KMS-11 (cell line): ENCODE results near the gene AGBL4.

Experiments used
- H2AFZ ChIP-seq: fragments of 200-600 bp; sonication (generic); 2 replicates; pipeline ENCODE4 v1.6.1; 2016; ENCODE audit warnings: antibody characterized with exemption, mixed run types, low read depth
- H3K27ac ChIP-seq: fragments of 200-600 bp; sonication (generic); 2 replicates; pipeline ENCODE4 v1.6.1; 2016; ENCODE audit warnings: mild to moderate bottlenecking, mixed run types
- H3K27me3 ChIP-seq: fragments of 200-600 bp; sonication (generic); 2 replicates; pipeline ENCODE4 v1.6.1; 2017; ENCODE audit warnings: mild to moderate bottlenecking, low read depth, mixed run types, moderate library complexity; ENCODE audit not compliant: insufficient read depth
- H3K36me3 ChIP-seq: fragments of 200-600 bp; sonication (generic); 2 replicates; pipeline ENCODE4 v1.6.1; 2017; ENCODE audit warnings: mild to moderate bottlenecking, mixed run types; ENCODE audit not compliant: insufficient read depth
- H3K4me1 ChIP-seq: fragments of 200-600 bp; sonication (generic); 2 replicates; pipeline ENCODE4 v1.6.1; 2016; ENCODE audit warnings: mild to moderate bottlenecking, low read depth, mixed run types; ENCODE audit not compliant: poor library complexity, severe bottlenecking
- H3K4me2 ChIP-seq: fragments of 200-600 bp; sonication (generic); 2 replicates; pipeline ENCODE4 v1.7.0; 2016; ENCODE audit warnings: mild to moderate bottlenecking, mixed run types
- H3K4me3 ChIP-seq: fragments of 200-600 bp; sonication (generic); IDR thresholded peaks from 2 replicates; pipeline ENCODE4 v1.6.1; 2017; ENCODE audit warnings: low read depth, low read length, mixed read lengths; ENCODE audit not compliant: insufficient read depth
- H3K79me2 ChIP-seq: fragments of 200-600 bp; sonication (generic); 2 replicates; pipeline ENCODE4 v1.6.1; 2016; ENCODE audit warnings: low read depth, mixed run types; ENCODE audit not compliant: insufficient read depth
- H3K9ac ChIP-seq: fragments of 200-600 bp; sonication (generic); 2 replicates; pipeline ENCODE4 v1.6.1; 2016; ENCODE audit warnings: mild to moderate bottlenecking, mixed run types
- H4K20me1 ChIP-seq: fragments of 200-600 bp; sonication (generic); 2 replicates; pipeline ENCODE4 v1.6.1; 2016; ENCODE audit warnings: mild to moderate bottlenecking, mixed run types; ENCODE audit not compliant: insufficient read depth
- TF ChIP-seq, protein P1 (sequence below): fragments of 200-600 bp; sonication (generic); conservative IDR thresholded peaks from 2 replicates; pipeline ENCODE4 v1.6.1; 2017; ENCODE audit warnings: low read depth, mild to moderate bottlenecking, antibody characterized with exemption, low read length, moderate library complexity, mixed read lengths

The AGBL4 gene

DNA sequence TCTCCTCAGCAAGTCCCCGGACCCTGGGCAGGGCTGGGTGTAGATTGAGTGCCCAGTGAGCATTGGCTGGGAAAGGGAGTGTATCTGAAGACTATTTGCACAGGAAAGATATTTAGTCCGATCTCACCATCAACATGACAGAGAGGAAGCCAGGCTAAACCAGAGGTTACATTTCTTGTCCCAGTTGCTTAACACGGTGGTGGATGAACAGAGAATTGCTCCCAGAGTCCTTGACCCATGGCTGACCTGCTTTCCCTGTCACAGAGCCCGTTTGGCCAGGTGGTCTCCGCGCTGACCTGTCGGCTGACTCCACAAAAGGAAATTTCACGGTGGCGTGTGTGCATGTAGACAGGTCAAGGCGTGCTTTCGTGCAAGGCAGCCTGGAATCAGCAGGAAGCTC lies 1330.6 kb downstream of the AGBL4 start:
- Histone ChIP-seq H3K79me2 (no peaks in the 10 kb centered on the region), H3K36me3 (no peaks in the 10 kb centered on the region), H3K27me3 (no peaks in the 10 kb centered on the region), H3K4me2 (no peak overlapping the region), H2AFZ (no peak overlapping the region), H3K4me3 (no peak overlapping the region), H3K4me1 (no peaks in the 10 kb centered on the region), H3K27ac (no peak overlapping the region), H3K9ac (no peak overlapping the region), H4K20me1 (no peaks in the 10 kb centered on the region)
- TF ChIP-seq, protein P1, sequence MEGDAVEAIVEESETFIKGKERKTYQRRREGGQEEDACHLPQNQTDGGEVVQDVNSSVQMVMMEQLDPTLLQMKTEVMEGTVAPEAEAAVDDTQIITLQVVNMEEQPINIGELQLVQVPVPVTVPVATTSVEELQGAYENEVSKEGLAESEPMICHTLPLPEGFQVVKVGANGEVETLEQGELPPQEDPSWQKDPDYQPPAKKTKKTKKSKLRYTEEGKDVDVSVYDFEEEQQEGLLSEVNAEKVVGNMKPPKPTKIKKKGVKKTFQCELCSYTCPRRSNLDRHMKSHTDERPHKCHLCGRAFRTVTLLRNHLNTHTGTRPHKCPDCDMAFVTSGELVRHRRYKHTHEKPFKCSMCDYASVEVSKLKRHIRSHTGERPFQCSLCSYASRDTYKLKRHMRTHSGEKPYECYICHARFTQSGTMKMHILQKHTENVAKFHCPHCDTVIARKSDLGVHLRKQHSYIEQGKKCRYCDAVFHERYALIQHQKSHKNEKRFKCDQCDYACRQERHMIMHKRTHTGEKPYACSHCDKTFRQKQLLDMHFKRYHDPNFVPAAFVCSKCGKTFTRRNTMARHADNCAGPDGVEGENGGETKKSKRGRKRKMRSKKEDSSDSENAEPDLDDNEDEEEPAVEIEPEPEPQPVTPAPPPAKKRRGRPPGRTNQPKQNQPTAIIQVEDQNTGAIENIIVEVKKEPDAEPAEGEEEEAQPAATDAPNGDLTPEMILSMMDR: no peak

- no peak overlapping the region for H2AFZ ChIP-seq
- H3K27ac ChIP-seq: no peak overlapping the region
- H3K27me3 ChIP-seq: no peaks in the 10 kb centered on the region
- no peak overlapping the region for H3K4me3 ChIP-seq
- H3K4me2 ChIP-seq: no peak overlapping the region
- no peaks in the 10 kb centered on the region for H4K20me1 ChIP-seq
- TF ChIP-seq, protein P1: no peak
- H3K79me2 ChIP-seq: no peaks in the 10 kb centered on the region
- no peak overlapping the region for H3K9ac ChIP-seq
- H3K36me3 ChIP-seq: no peaks in the 10 kb centered on the region
- no peaks in the 10 kb centered on the region for H3K4me1 ChIP-seq
These were observed 1331.5 kb downstream of the AGBL4 start for GRCh38 chr1:48692235-48692634.

GRCh38 chr1:48691429-48692001 lies 1332.2 kb downstream of the AGBL4 start:
- Histone ChIP-seq H3K9ac (no peak overlapping the region), H4K20me1 (no peaks in the 10 kb centered on the region), H3K79me2 (no peaks in the 10 kb centered on the region), H3K4me1 (no peaks in the 10 kb centered on the region), H3K4me3 (no peak overlapping the region), H3K27me3 (no peaks in the 10 kb centered on the region), H3K27ac (no peak overlapping the region), H3K4me2 (no peak overlapping the region), H2AFZ (no peak overlapping the region), H3K36me3 (no peaks in the 10 kb centered on the region)
- TF ChIP-seq, protein P1: no peak

DNA sequence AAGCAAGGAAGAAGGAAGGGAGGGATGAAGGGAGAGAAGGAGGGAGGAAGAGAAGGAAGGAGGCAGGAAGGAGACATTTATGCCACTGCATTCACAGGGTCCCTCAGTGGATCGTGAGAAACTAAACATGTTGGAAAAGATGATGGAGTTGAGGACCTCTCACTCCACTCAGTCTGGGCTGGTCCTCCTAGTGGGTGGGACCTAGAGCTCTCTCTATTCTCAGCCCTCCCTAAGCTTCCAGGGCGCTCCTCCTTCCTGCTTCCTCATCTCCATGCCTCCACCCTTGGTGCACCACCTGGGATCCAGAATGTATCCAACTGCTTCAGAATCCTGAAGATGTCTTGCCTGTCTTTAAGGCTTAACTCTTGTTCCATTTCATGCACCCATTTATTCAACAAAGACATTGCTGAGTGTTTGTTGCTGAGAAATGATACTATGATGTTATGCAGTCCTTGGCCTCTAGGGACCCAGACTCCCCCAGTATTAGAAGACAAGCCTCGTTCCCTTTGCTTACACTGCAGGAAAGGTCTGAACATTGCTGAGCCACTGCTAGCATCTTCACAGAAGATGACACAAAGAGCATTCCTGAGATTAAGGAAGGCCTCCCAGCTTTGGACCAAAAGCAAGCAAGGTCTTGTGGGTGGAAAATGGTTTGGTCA lies 1335.5 kb downstream of the AGBL4 start:
- H3K9ac ChIP-seq: no peak overlapping the region
- TF ChIP-seq, protein P1: no peak
- no peak overlapping the region for H3K4me3 ChIP-seq
- H3K4me1 ChIP-seq: no peaks in the 10 kb centered on the region
- no peak overlapping the region for H2AFZ ChIP-seq
- H3K27me3 ChIP-seq: no peaks in the 10 kb centered on the region
- no peaks in the 10 kb centered on the region for H3K36me3 ChIP-seq
- no peaks in the 10 kb centered on the region for H3K79me2 ChIP-seq
- H4K20me1 ChIP-seq: no peaks in the 10 kb centered on the region
- no peak overlapping the region for H3K4me2 ChIP-seq
- H3K27ac ChIP-seq: no peak overlapping the region
